D341Med (cell line): Measurements from ENCODE around the gene LAMA5.

Experiments used
- DNase-seq: peaks from one replicate; pipeline ENCODE4 v3.0.0; 2012; ENCODE audit warnings: low spot score

Gene LAMA5

DNA sequence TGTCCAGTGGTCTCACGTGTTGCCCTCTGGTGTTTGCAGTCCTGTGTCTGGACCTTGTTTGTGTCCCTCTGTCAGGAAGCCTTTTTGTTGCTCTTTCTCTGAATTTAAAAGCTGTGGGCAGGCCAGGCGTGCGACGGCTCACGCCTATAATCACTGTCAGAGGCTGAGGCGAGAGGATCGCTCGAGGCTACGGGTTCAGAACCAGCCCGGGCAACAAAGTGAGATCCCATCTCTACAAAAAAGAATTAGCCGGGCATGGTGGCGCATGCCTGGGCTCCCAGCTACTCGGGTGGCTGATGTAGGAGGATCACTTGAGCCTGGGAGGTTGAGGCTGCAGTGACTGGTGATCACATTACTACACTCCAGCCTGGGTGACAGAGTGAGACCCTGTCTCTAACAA lies 100.3 kb downstream of the LAMA5 start:
- DNase-seq: no peak

DNA sequence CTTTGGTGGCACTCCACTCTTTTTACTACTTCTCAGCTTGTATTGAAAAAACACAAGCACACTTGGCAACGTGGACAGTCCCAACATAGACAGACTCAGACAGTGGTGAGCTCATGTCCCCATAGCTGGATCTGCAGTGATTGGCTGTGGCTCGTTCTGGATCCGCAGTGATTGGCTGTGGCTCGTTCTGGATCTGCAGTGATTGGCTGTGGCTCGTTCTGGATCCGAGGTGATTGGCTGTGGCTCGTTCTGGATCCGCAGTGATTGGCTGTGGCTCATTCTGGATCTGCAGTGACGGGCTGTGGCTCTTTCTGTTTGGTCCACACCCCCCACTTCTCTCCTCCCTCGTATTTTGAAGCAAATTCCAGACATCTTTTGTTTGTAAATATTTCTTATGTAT lies 100.8 kb downstream of the LAMA5 start:
- DNase-seq: no peak

GRCh38 chr20:62265365-62265764 lies 101.7 kb downstream of the LAMA5 start:
- DNase-seq: no peak

GRCh38 chr20:62263396-62263795 lies 103.7 kb downstream of the LAMA5 start:
- DNase-seq: no peak

DNA sequence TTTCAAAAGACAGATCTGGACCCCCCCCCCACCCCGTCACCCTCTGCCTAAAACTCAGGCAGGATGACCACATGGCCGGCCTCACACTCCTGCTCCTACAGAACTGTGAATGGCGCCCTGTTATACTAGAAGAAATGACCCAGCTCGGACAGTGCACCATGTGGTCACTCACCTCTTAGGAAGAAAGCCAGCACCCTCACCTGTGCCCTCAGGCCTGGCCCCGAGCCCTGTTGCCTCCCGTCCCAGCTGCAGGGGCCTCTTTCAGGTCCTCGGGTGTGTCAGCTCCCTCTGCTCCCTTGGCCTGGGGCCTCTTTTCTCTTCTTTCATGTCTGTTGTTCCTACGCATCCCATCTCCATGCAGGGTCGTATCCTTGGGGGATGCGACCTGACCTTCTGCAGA lies 105.0 kb downstream of the LAMA5 start:
- DNase-seq: no peak

GRCh38 chr20:62259294-62259565 lies 107.9 kb downstream of the LAMA5 start:
- DNase-seq: no peak
